Measurements from ENCODE around the gene GOPC. TPM values are rescaled to one million over a fixed set of nuclear protein-coding genes. Genes with fewer than 3 reads are reported as not detected.
A peak's percentile ranks its signal among the peaks of the same experiment; 100 is the strongest.
"Not testable (repeated sequence)": the region's sequence is repeated elsewhere in the genome, so short reads cannot be mapped to it uniquely, and the experiment has no call there.

GOPC gene
- 21.3 and 22.8 TPM in 2 replicates for total RNA-seq
- 5.8 and 7.8 TPM in 2 replicates for polyA plus RNA-seq
- polyA plus RNA-seq (2011; cell fraction: cytosol; rRNA removed), result 8.9 TPM in 2 replicates
- polyA plus RNA-seq (2011; cell fraction: nucleus; rRNA removed), result 16.9 and 23.3 TPM in 2 replicates
- 18.2 and 22.8 TPM in 2 replicates for polyA plus RNA-seq (2012)
- 10.3 and 11.7 TPM in 2 replicates for polyA minus RNA-seq
- 9.5 TPM for polyA minus RNA-seq (2011; cell fraction: cytosol; rRNA and poly(A)+ RNA removed)
- polyA minus RNA-seq (2011; cell fraction: nucleus; rRNA and poly(A)+ RNA removed), result 10.5 and 10.6 TPM in 2 replicates
- Bru-seq, nascent RNA, result percentile 82 among the genes with signal in this experiment
- BruChase-seq, experiment 1, labeled RNA remaining after a 6-hour chase, result percentile 77 among the genes with signal in this experiment
- BruChase-seq, experiment 2, labeled RNA remaining after a 2-hour chase, result percentile 85 among the genes with signal in this experiment
- long read RNA-seq, full-length matches to known transcripts, result 39 of 51 reads
- long read RNA-seq, partial matches to known transcripts, result 4 of 51 reads
- long read RNA-seq, other reads (novel, unspliced or antisense), result 8 of 51 reads

GRCh38 chr6:117602151-117602898 lies at the start of gene GOPC:
Gene GOPC, minus strand, starts transcription at chr6:117602511. Its CDS starts 223 bp downstream, at chr6:117602288.
- FAIRE-seq, result peak; percentile 94
- dilution Hi-C loops (cut with MboI; ENCODE audit: extremely low pct_ligation_motif_present, low sequenced_read_pairs), result no loop called here
- CTCF ChIA-PET, result interaction anchor here (0.8 to 2.8 kb wide), 12 partner anchors 12 to 337 kb away, joined by 3 to 62 read pairs (median 6); partner anchors contain the start of gene VGLL2

GRCh38 chr6:117651984-117652383 lies 49.7 kb upstream of the GOPC start:
- H3K9me1 ChIP-seq (replicated peaks; ENCODE audit: control insufficient read depth, extremely low read depth, insufficient read depth, low read length); H3K4me3 ChIP-seq (replicated peaks in 1 of 3; ENCODE audit: insufficient read depth in 1 of 3, low read depth in 1 of 3, low read length in 3 of 3); H3K27me3 ChIP-seq (ENCODE audit: control insufficient read depth in 2 of 2, insufficient read depth in 2 of 2, low read length in 2 of 2); H3K9me3 ChIP-seq (replicated peaks; ENCODE audit: control insufficient read depth, insufficient read depth, low read length); BruUV-seq (replicated peaks); H3K4me2 ChIP-seq (ENCODE audit: insufficient read depth, low read length); DNase-seq (ENCODE audit: low read depth, low spot score); H3K27ac ChIP-seq (ENCODE audit: insufficient read depth, low read depth, low read length); H3K4me1 ChIP-seq (ENCODE audit: control insufficient read depth, extremely low read depth, insufficient read depth, low read length); intact Hi-C loops (cut with micrococcal nuclease); dilution Hi-C loops (cut with MboI; ENCODE audit: extremely low pct_ligation_motif_present, low sequenced_read_pairs); POLR2A ChIA-PET; H4K20me1 ChIP-seq (replicated peaks; ENCODE audit: control insufficient read depth, extremely low read depth, insufficient read depth, low read length); H3K9ac ChIP-seq (replicated peaks; ENCODE audit: extremely low read depth, insufficient read depth, low read length); H3K79me2 ChIP-seq (ENCODE audit: control insufficient read depth, insufficient read depth, low read length); FAIRE-seq; H3K36me3 ChIP-seq (ENCODE audit: control insufficient read depth in 2 of 2, extremely low read depth in 1 of 2, insufficient read depth in 2 of 2, low read length in 2 of 2); H2AFZ ChIP-seq (ENCODE audit: low read depth, low read length); CTCF ChIA-PET: not testable (repeated sequence)

More at GRCh38 chr6:117602151-117602898, at the start of gene GOPC:
- no TSS peak for BruUV-seq (replicated peaks)
- peak; percentile 99 for DNase-seq (ENCODE audit: low read depth, low spot score)
- Histone ChIP-seq H3K9ac (replicated peaks; ENCODE audit: extremely low read depth, insufficient read depth, low read length) (peak within 1 kb of the TSS; percentile 86), H3K9me3 (replicated peaks; ENCODE audit: control insufficient read depth, insufficient read depth, low read length) (no peaks in the 10 kb centered on the region), H3K27me3 (ENCODE audit: control insufficient read depth in 2 of 2, insufficient read depth in 2 of 2, low read length in 2 of 2) (peaks cover 0 to 8% of the 10 kb centered on the region in 2 experiments), H3K4me1 (ENCODE audit: control insufficient read depth, extremely low read depth, insufficient read depth, low read length) (peaks cover 20% of the 10 kb centered on the region), H3K4me3 (replicated peaks in 1 of 3; ENCODE audit: insufficient read depth in 1 of 3, low read depth in 1 of 3, low read length in 3 of 3) (peak within 1 kb of the TSS; percentile 51 to 94 (median 91)), H4K20me1 (replicated peaks; ENCODE audit: control insufficient read depth, extremely low read depth, insufficient read depth, low read length) (no peaks in the 10 kb centered on the region), H3K36me3 (ENCODE audit: control insufficient read depth in 2 of 2, extremely low read depth in 1 of 2, insufficient read depth in 2 of 2, low read length in 2 of 2) (no peaks in the 10 kb centered on the region), H3K79me2 (ENCODE audit: control insufficient read depth, insufficient read depth, low read length) (peaks cover 37% of the 10 kb centered on the region), H3K4me2 (ENCODE audit: insufficient read depth, low read length) (peak within 1 kb of the TSS; percentile 94), H2AFZ (ENCODE audit: low read depth, low read length) (peak within 1 kb of the TSS; percentile 93), H3K9me1 (replicated peaks; ENCODE audit: control insufficient read depth, extremely low read depth, insufficient read depth, low read length) (no peaks in the 10 kb centered on the region), H3K27ac (ENCODE audit: insufficient read depth, low read depth, low read length) (peak within 1 kb of the TSS; percentile 72)
- intact Hi-C loops (cut with micrococcal nuclease), result loop anchor here (1.0 to 5.0 kb wide), 7 partner anchors 46 to 785 kb away; partner anchors contain the start of genes DCBLD1, NUS1 and VGLL2
- POLR2A ChIA-PET, result interaction anchor here (0.6 to 1.7 kb wide), 5 partner anchors 53 to 851 kb away, joined by 3 to 7 read pairs (median 3); no protein-coding TSS in a partner anchor
- TF ChIP-seq JUN (IDR thresholded peaks at IDR 0.05; ENCODE audit: borderline replicate concordance, insufficient read depth, insufficient read length, low read depth) (no peak), EZH2 (IDR thresholded peaks at IDR 0.05; ENCODE audit: borderline replicate concordance, low read depth, low read length, severe bottlenecking) (no peak), MAX (IDR thresholded peaks at IDR 0.05; ENCODE audit: insufficient read depth, insufficient read length) (peak; percentile 73), CTCF (IDR thresholded peaks at IDR 0.05; ENCODE audit: extremely low read depth in 1 of 2, insufficient read depth in 1 of 2, low read depth in 1 of 2, low read length in 2 of 2) (peak in 1 of 2 donors; percentile 41), FOS (IDR thresholded peaks at IDR 0.05; ENCODE audit: borderline replicate concordance, insufficient read depth, low read length) (no peak), GATA2 (IDR thresholded peaks at IDR 0.05; ENCODE audit: insufficient read depth, insufficient read length, low read depth, low read length) (no peak), MYC (IDR thresholded peaks at IDR 0.05; ENCODE audit: low read depth, low read length) (no peak), POLR2AphosphoS5 (IDR thresholded peaks at IDR 0.05; ENCODE audit: insufficient read depth, low read depth, low read length) (peak; percentile 88), POLR2A (IDR thresholded peaks at IDR 0.05; ENCODE audit: low read depth, low read length) (peak; percentile 83)
